IPS-15b (cell line): ENCODE data around the gene DUSP7.

Experiments used
- H3K27me3 ChIP-seq: one replicate; pipeline ENCODE4 v1.6.1; 2013; ENCODE audit warnings: low read length; ENCODE audit not compliant: control insufficient read depth, insufficient read depth
- H3K36me3 ChIP-seq: one replicate; pipeline ENCODE4 v1.6.1; 2013; ENCODE audit warnings: low read length; ENCODE audit not compliant: control insufficient read depth, insufficient read depth
- H3K4me1 ChIP-seq: one replicate; pipeline ENCODE4 v1.6.1; 2013; ENCODE audit warnings: mild to moderate bottlenecking, low read length; ENCODE audit not compliant: control insufficient read depth, insufficient read depth
- H3K4me3 ChIP-seq: one replicate; pipeline ENCODE4 v1.5.1; 2013; ENCODE audit warnings: low read depth, low read length
- H3K9ac ChIP-seq: one replicate; pipeline ENCODE4 v1.6.1; 2013; ENCODE audit warnings: low read depth, mild to moderate bottlenecking, low read length
- H3K9me3 ChIP-seq: one replicate; pipeline ENCODE4 v1.6.1; 2013; ENCODE audit warnings: mild to moderate bottlenecking, low read length; ENCODE audit not compliant: control insufficient read depth, insufficient read depth

DUSP7 gene

GRCh38 chr3:52029053-52029452 is 27.3 kb downstream of the DUSP7 start:
- H3K9ac ChIP-seq, result no peak overlapping the region
- no peaks in the 10 kb centered on the region for H3K27me3 ChIP-seq
- no peaks in the 10 kb centered on the region for H3K36me3 ChIP-seq
- H3K4me1 ChIP-seq, result no peaks in the 10 kb centered on the region
- no peaks in the 10 kb centered on the region for H3K9me3 ChIP-seq
- H3K4me3 ChIP-seq, result no peak overlapping the region

DNA sequence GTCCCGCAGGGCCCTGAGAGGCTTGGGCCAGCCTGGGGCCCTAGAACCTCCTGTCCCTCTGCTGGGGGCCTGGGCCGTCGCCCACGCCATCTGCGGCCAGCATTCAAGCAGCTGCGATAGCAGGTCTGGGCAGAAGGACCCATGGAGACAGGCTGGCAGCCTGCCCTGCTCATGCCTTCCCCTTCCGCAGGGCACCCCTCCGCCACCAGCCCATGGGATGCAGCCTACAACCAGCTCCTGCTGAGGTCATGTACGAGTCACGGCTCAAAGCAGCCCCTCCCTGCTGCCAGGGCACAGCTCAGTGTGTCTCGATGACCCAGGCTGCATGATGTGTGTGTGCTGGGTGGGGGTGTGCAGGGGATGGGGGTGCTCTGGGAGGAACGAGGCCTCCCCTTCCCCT is 27.8 kb downstream of the DUSP7 start:
- Histone ChIP-seq H3K27me3 (no peaks in the 10 kb centered on the region), H3K9ac (no peak overlapping the region), H3K4me1 (no peaks in the 10 kb centered on the region), H3K36me3 (no peaks in the 10 kb centered on the region), H3K9me3 (no peaks in the 10 kb centered on the region), H3K4me3 (no peak overlapping the region)

GRCh38 chr3:52026041-52026440 is 30.3 kb downstream of the DUSP7 start:
- no peak overlapping the region for H3K9ac ChIP-seq
- no peak overlapping the region for H3K4me3 ChIP-seq
- no peaks in the 10 kb centered on the region for H3K27me3 ChIP-seq
- peaks cover 5% of the 10 kb centered on the region for H3K4me1 ChIP-seq
- H3K36me3 ChIP-seq, result no peaks in the 10 kb centered on the region
- H3K9me3 ChIP-seq, result no peaks in the 10 kb centered on the region

DNA sequence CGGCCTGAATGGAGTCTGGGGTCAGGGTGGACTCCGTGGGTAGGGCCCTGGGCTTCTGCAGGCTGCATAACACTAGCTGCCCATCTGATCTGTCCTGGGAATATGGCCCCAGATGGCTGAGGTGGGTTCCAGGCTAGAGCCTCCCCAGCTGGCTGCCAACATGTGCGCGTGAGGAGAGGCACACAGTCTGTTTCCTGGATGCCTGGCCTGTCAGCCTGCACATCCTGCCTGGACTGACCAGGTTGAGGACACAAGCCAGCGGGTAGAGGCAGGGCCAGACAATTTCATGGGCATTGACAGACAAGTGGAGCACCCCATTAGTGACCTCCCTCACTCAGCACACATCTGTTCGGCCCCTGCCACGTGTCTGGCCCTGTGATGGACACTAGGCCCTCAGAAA is 30.9 kb downstream of the DUSP7 start:
- peaks cover 5% of the 10 kb centered on the region for H3K4me1 ChIP-seq
- H3K36me3 ChIP-seq, result no peaks in the 10 kb centered on the region
- no peak overlapping the region for H3K4me3 ChIP-seq
- no peaks in the 10 kb centered on the region for H3K9me3 ChIP-seq
- H3K9ac ChIP-seq, result no peak overlapping the region
- H3K27me3 ChIP-seq, result no peaks in the 10 kb centered on the region

GRCh38 chr3:52024765-52025452 is 31.5 kb downstream of the DUSP7 start:
- Histone ChIP-seq H3K27me3 (no peaks in the 10 kb centered on the region), H3K9me3 (no peaks in the 10 kb centered on the region), H3K4me3 (no peak overlapping the region), H3K36me3 (no peaks in the 10 kb centered on the region), H3K9ac (no peak overlapping the region), H3K4me1 (peaks cover 5% of the 10 kb centered on the region)

GRCh38 chr3:52023860-52024764 is 32.3 kb downstream of the DUSP7 start:
- Histone ChIP-seq H3K27me3 (no peaks in the 10 kb centered on the region), H3K4me3 (no peak overlapping the region), H3K36me3 (no peaks in the 10 kb centered on the region), H3K9me3 (no peaks in the 10 kb centered on the region), H3K9ac (no peak overlapping the region), H3K4me1 (peaks cover 5% of the 10 kb centered on the region)

DNA sequence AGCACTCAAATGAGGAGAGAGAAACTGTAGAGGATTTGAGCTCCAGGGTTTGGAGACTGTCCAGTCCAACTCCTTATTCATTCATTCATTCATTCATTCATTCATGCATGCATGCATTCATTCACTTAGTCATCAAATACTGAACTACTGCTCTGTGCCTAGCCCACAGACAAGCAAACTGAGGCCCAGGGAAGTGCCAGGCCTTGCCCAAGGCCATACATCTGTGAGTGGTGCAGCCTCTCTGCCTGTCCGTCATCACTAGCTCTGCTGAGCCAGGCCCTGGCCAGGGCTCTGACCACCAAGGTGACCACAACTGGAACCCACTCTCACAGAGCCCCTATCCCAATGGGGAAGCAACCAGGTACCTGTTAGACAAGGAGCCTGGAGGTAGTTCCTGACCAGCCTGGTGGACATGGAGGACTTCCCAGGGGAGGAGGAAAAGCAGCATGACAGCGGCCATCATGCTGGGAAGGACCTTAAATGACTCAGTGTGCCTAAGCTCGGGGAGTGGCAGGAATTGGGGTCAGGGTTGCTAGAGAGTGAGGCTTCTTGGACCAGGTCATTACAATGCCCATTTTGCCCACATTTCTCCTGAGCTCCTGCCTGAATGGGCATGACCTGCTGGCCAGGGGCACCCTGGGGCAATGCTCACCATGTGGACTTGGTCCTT is 33.1 kb downstream of the DUSP7 start:
- Histone ChIP-seq H3K27me3 (no peaks in the 10 kb centered on the region), H3K9ac (no peak overlapping the region), H3K4me1 (peaks cover 5% of the 10 kb centered on the region), H3K9me3 (no peaks in the 10 kb centered on the region), H3K4me3 (no peak overlapping the region), H3K36me3 (no peaks in the 10 kb centered on the region)

GRCh38 chr3:52022323-52023100 is 33.9 kb downstream of the DUSP7 start:
- peaks cover 5% of the 10 kb centered on the region for H3K4me1 ChIP-seq
- no peaks in the 10 kb centered on the region for H3K36me3 ChIP-seq
- no peaks in the 10 kb centered on the region for H3K27me3 ChIP-seq
- H3K4me3 ChIP-seq, result no peak overlapping the region
- H3K9me3 ChIP-seq, result no peaks in the 10 kb centered on the region
- no peak overlapping the region for H3K9ac ChIP-seq

- H3K9ac ChIP-seq, result no peak overlapping the region
- H3K36me3 ChIP-seq, result no peaks in the 10 kb centered on the region
- no peaks in the 10 kb centered on the region for H3K27me3 ChIP-seq
- H3K4me1 ChIP-seq, result peaks cover 5% of the 10 kb centered on the region
- H3K4me3 ChIP-seq, result no peak overlapping the region
- H3K9me3 ChIP-seq, result no peaks in the 10 kb centered on the region
Measured at GRCh38 chr3:52021489-52022268, 34.7 kb downstream of the DUSP7 start.

DNA sequence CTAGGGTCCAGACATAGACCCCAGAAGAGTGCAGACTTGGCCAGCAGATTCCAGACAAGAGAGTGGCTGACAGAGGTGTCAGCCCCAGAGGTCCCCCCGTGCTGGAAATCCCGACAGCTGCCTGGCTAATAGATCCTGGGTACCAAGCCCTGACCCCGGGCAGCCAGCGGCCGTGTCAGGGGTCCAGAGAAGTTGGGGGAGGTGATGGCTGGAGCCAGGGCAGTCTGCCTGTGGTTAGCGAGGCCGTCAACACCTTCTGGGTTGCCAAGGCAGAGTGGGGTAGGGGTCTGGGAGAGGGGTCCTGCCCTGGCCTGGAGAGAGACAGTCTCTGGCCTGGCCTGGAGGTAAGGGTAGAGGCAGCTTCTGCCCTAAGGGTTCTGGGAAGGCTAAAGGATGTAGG is 35.6 kb downstream of the DUSP7 start:
- Histone ChIP-seq H3K4me3 (no peak overlapping the region), H3K27me3 (no peaks in the 10 kb centered on the region), H3K9ac (no peak overlapping the region), H3K9me3 (no peaks in the 10 kb centered on the region), H3K4me1 (peaks cover 5% of the 10 kb centered on the region), H3K36me3 (no peaks in the 10 kb centered on the region)
